Right atrium auricular region (tissue), 2 donors: Measurements from ENCODE around the gene BMP8A. TPM values are rescaled to one million over a fixed set of nuclear protein-coding genes. Genes with fewer than 3 reads are reported as not detected.
A peak's percentile ranks its signal among the peaks of the same experiment; 100 is the strongest.

Source experiments
- DNase-seq: peaks from one replicate; pipeline ENCODE4 v3.0.0-alpha.2; 2019; ENCODE audit warnings: low spot score
- H3K27ac ChIP-seq, 2 donors: fragments of 200-600 bp; sonication (generic); 1 replicate in 1 of 2; 2 replicates in 1 of 2; pipeline ENCODE4 v1.5.1; 2016 to 2019
- H3K27me3 ChIP-seq, 2 donors: fragments of 200-600 bp; sonication (generic); one replicate each; pipeline versions ENCODE4 v1.5.1 to v1.6.0; 2017 to 2019
- H3K36me3 ChIP-seq: fragments of 200-600 bp; sonication (generic); one replicate; pipeline ENCODE4 v1.5.1; 2016
- H3K4me1 ChIP-seq, 2 donors: fragments of 200-600 bp; sonication (generic); one replicate each; pipeline versions ENCODE4 v1.5.1 to v1.6.0; 2017 to 2019
- H3K4me3 ChIP-seq, 2 donors: fragments of 200-600 bp; sonication (generic); 1 replicate in 1 of 2; 2 replicates in 1 of 2; pipeline ENCODE4 v1.5.1; 2017 to 2019; ENCODE audit warnings: mild to moderate bottlenecking in 1 of 2, moderate library complexity in 1 of 2
- H3K9me3 ChIP-seq, 2 donors: fragments of 200-600 bp; sonication (generic); one replicate each; pipeline ENCODE4 v1.5.1; 2019
- total RNA-seq, 2 donors: library from RNA; depleted of rRNA; stranded (reverse); fragments of >200 nt; gene quantifications; one replicate each; pipeline ENCODE4 v1.1.0, GENCODE V29; 2016
- TF ChIP-seq, protein P1 (sequence below), 2 donors: fragments of 200-600 bp; sonication (generic); IDR thresholded peaks; one replicate each; pipeline ENCODE4 v1.5.1; 2019; ENCODE audit warnings: antibody characterized with exemption in 2 of 2

Gene BMP8A
- total RNA-seq, 2 donors from 2014 or later = 1.4 to 3.2 TPM

DNA sequence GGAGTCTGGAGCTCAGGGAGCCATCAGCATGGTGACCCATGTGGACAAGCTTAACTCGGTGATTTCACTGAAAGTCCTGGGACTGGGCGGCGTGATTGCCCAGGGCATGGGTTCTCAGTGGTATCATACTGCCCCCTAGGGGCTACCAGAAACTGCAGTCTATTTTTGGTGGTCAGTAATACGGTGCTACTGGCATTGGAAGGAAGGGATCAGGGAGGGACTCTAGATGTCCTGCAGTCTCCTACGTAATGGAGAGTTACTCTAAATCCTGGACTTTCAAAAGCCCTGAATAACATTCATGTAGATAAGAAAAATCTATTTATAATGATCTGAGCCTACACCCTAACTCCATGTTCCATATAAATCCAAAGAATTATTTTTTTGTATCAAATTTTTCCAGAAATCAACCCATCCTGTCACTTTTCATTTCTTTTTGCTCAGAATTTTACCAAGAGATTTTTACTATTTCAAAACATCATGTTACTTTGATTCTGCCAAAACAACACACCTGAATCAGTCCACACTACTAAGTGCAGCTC, 47.9 kb downstream of the BMP8A start:
- Histone ChIP-seq H3K4me1 (peaks cover 0 to 17% of the 10 kb centered on the region in 2 donors), H3K27ac (peak overlapping the region; percentile 82 to 90), H3K36me3 (peaks cover 6% of the 10 kb centered on the region), H3K9me3 (no peaks in the 10 kb centered on the region), H3K4me3 (no peak overlapping the region), H3K27me3 (no peaks in the 10 kb centered on the region)
- TF ChIP-seq, protein P1, sequence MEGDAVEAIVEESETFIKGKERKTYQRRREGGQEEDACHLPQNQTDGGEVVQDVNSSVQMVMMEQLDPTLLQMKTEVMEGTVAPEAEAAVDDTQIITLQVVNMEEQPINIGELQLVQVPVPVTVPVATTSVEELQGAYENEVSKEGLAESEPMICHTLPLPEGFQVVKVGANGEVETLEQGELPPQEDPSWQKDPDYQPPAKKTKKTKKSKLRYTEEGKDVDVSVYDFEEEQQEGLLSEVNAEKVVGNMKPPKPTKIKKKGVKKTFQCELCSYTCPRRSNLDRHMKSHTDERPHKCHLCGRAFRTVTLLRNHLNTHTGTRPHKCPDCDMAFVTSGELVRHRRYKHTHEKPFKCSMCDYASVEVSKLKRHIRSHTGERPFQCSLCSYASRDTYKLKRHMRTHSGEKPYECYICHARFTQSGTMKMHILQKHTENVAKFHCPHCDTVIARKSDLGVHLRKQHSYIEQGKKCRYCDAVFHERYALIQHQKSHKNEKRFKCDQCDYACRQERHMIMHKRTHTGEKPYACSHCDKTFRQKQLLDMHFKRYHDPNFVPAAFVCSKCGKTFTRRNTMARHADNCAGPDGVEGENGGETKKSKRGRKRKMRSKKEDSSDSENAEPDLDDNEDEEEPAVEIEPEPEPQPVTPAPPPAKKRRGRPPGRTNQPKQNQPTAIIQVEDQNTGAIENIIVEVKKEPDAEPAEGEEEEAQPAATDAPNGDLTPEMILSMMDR (IDR thresholded peaks at IDR 0.05) = peak; percentile 77 to 96
- DNase-seq = peak; percentile 73

DNA sequence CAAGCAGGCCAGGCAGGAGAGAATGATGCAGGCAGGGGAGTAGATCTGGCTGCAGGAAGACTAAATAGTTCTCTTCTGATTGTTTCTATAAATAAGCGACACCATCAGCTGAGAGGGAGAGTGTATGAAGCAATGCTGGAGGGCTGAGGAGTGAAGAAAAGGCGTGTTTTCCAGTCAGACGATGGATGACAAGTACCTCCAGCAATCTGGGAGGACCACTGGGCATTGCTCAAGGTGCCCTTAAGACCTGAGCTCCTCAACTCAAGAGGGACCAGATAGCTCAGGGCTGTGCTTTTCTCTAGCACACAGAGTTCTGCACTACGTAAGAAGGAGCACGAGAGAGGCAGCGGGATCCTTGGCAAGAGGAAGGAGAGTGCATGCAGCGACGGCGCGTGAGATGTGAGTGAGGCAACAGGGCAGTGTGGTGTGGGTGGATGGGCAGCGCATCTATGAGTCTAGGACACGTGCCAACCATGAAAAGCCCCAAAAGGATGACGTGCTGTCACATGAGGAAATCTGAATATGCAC, 49.1 kb downstream of the BMP8A start:
- DNase-seq = peak; percentile 93
- Histone ChIP-seq H3K4me1 (peaks cover 0 to 17% of the 10 kb centered on the region in 2 donors), H3K27me3 (no peaks in the 10 kb centered on the region), H3K9me3 (no peaks in the 10 kb centered on the region), H3K36me3 (peaks cover 11% of the 10 kb centered on the region), H3K27ac (peak overlapping the region; percentile 82 to 90), H3K4me3 (no peak overlapping the region)
- TF ChIP-seq, protein P1 (IDR thresholded peaks at IDR 0.05) = no peak

DNA sequence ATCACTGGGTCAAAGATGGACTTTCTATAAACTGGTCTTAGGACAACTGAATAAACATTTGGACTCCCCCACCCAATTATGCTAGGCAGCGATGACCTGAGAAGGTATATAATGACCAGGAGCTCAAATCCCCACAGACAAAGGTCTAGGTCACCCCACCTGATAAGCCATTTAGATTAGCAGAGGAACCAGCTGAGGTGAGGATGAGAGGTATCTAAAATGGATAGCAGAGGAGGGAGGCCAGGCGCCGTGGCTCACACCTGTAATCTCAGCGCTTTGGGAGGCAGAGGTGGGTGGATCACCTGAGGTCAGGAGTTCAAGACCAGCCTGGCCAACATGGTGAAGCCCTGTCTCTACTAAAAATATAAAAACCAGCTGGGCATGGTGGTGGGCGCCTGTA, 51.5 kb downstream of the BMP8A start:
- no peaks in the 10 kb centered on the region for H3K9me3 ChIP-seq
- TF ChIP-seq, protein P1 (IDR thresholded peaks at IDR 0.05) = no peak
- no peak overlapping the region for H3K27ac ChIP-seq
- peaks cover 27% of the 10 kb centered on the region for H3K36me3 ChIP-seq
- no peak for DNase-seq
- no peak overlapping the region for H3K4me3 ChIP-seq
- H3K27me3 ChIP-seq = no peaks in the 10 kb centered on the region
- H3K4me1 ChIP-seq = peaks cover 0 to 17% of the 10 kb centered on the region in 2 donors

DNA sequence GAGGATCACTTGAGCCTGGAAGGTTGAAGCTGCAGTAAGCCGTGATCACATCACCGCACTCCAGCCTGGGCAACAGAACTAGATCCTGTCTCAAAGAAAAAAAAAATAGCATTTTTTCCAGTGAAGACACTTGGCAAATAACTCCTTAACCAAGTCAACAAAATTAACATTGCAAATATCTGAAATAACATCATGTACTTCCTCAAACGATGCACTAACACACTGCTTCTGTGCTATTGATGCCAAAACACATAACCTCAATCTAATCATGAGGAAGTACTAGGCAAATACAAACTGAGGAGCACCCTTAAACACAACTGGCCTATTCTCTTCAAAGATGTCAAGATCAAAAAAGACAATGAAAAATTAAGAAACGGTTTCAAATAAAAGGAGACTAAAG, 52.9 kb downstream of the BMP8A start:
- TF ChIP-seq, protein P1 (IDR thresholded peaks at IDR 0.05) = no peak
- H3K27ac ChIP-seq = no peak overlapping the region

DNA sequence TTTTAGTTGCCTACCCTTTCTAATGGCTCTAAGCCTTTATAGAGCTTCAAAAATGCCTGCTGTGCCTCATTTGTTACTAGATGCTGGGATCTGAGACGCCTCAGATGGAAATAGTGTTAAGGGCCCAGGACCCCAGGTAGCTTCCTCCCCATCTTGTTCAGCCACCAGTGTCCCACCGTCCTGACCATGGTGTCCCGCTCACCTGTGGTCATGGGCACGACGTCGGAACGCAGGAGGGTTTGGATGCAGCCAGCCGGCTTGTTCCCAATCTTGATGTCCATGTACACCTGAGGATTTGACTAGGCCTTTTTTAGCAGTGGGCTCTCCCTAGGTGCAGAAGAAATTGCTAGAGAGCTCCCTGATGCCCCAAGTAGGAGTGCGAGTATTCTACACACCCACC, 54.1 kb downstream of the BMP8A start:
- peaks cover 48% of the 10 kb centered on the region for H3K36me3 ChIP-seq
- H3K27me3 ChIP-seq = no peaks in the 10 kb centered on the region
- no peak overlapping the region for H3K4me3 ChIP-seq
- H3K4me1 ChIP-seq = peaks cover 0 to under 1% of the 10 kb centered on the region in 2 donors
- H3K27ac ChIP-seq = no peak overlapping the region
- TF ChIP-seq, protein P1 (IDR thresholded peaks at IDR 0.05) = no peak
- no peak for DNase-seq
- H3K9me3 ChIP-seq = no peaks in the 10 kb centered on the region

More for the DNA sequence above, 52.9 kb downstream of the BMP8A start:
- peaks cover 0 to 12% of the 10 kb centered on the region in 2 donors for H3K4me1 ChIP-seq
- DNase-seq = no peak
- no peaks in the 10 kb centered on the region for H3K9me3 ChIP-seq
- H3K27me3 ChIP-seq = no peaks in the 10 kb centered on the region
- no peak overlapping the region for H3K4me3 ChIP-seq
- H3K36me3 ChIP-seq = peaks cover 41% of the 10 kb centered on the region

DNA sequence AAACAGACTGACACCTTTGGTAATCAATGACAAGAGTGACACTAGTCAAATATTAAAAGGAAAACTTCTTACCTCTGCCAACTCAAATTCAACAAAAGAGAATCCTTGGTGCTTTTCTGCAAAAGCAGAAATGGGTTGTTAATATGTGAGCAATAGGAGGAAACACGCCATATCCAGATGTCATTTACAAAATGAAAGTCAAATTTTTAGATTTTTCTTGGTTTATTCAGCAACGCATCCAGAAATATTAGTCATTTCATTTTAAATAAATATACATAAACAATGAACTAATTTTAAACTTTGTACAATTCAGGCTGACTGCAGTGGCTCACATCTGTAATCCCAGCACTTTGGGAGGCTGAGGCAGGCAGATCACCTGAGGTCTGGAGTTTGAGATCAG, 62.8 kb downstream of the BMP8A start:
- Histone ChIP-seq H3K36me3 (peaks cover 21% of the 10 kb centered on the region), H3K4me3 (no peak overlapping the region)
- no peak for DNase-seq

More for the DNA sequence above, 62.8 kb downstream of the BMP8A start:
- no peaks in the 10 kb centered on the region for H3K9me3 ChIP-seq
- no peaks in the 10 kb centered on the region for H3K4me1 ChIP-seq
- TF ChIP-seq, protein P1 (IDR thresholded peaks at IDR 0.05) = no peak
- H3K27ac ChIP-seq = no peak overlapping the region
- no peaks in the 10 kb centered on the region for H3K27me3 ChIP-seq
